NCI-H774 (cell line): ENCODE measurements around the gene PGAP3.
A peak's percentile ranks its signal among the peaks of the same experiment; 100 is the strongest.
"Not testable (repeated sequence)": the region's sequence is repeated elsewhere in the genome, so short reads cannot be mapped to it uniquely, and the experiment has no call there.

Experiments
- DNase-seq: peaks from one replicate; lab custom pipeline; 2025; lab: John Stamatoyannopoulos, UW

Gene PGAP3

GRCh38 chr17:39715375-39716072, 27.7 kb upstream of the PGAP3 start:
- DNase-seq = no peak

DNA sequence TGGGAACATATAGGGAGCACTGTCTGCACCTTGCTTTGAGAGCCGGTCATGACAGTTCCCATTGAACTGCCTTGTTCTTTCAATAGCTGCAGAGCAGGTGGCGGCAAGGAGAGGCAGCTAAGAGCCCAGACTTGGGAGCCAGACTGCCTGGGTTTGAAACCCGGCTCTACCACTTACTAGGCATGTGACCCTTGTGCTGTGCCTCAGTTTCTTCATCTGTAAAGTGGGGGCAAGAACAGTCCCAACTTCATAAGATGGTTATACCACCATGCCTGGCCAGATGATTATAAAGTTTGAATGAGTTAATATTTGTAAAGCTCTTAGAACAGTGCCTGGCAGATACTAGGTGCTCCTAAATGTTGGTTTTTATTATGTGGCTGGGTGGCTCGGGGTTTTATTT, 26.4 kb upstream of the PGAP3 start:
- no peak for DNase-seq

- DNase-seq = no peak
These were observed 24.0 kb upstream of the PGAP3 start for GRCh38 chr17:39711851-39712250.

DNA sequence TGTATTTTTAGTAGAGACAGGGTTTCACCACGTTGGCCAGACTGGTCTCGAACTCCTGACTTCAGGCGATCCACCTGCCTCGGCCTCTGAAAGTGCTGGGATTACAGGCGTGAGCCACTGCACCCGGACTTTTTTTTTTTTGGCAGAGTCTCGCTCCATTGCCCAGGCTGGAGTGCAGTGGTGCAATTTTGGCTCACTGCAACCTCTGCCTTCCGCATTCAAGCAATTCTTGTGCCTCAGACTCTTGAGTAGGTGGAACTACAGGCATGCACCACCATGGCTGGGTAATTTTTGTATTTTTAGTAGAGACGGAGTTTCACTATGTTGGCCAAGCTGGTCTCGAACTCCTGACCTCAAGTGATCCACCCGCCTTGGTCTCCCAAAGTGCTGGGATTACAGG, 23.2 kb upstream of the PGAP3 start:
- not testable (repeated sequence) for DNase-seq

DNA sequence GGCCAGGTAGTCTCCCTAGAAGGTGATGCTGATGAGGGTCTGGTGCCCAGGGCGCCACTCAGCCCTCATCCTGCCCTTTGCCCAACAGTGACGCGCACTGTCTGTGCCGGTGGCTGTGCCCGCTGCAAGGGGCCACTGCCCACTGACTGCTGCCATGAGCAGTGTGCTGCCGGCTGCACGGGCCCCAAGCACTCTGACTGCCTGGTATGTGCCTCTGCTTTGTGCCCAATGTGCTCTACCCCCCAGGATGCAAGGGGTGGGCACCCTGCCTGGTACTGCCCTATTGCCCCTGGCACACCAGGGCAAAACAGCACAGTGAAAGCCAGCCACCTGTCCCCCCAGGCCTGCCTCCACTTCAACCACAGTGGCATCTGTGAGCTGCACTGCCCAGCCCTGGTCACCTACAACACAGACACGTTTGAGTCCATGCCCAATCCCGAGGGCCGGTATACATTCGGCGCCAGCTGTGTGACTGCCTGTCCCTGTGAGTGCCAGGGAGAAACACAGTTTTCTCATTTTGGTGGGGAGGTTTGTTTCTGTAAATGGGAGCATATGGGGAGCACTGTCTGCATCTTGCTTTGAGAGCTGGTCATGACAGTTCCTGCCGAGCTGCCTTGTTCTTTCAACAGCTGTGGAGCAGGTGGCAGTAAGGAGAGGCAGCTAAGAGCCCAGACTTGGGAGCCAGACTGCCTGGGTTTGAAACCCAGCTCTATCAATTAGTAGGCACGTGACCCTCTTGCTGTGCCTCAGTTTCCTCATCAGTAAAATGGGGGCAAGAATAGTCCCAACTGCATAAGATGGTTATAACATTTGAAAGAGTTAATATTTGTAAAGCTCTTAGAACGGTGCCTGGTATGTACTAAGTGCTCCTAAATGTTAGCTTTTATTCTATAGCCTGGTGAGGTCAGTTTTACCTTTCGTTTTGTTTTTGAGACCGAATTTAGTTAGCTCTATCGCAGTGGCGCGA, 22.4 kb upstream of the PGAP3 start:
- no peak for DNase-seq

- DNase-seq = no peak
These were observed 21.6 kb upstream of the PGAP3 start for GRCh38 chr17:39709319-39709997.

- no peak for DNase-seq
These were observed 19.1 kb upstream of the PGAP3 start for GRCh38 chr17:39706921-39707337.

DNA sequence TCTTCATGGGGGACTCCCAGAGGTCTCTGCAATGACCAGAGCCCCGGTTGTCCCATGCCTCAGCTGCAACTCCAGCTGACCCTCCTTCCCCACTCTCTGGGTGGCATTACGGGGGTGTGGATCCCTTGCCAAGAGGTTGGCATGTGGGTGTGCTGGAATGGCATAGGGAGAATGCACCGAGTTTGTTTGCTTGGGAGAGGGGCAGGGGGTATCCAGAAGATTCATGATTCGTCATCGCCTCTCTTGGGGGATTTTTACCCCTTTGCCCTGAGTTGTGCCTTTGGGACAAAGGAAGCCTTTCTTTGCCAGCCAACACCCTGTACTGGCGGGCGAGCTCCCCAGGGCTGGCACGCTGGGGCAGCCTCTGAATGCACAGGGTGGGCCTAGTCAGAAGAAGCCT, 18.5 kb upstream of the PGAP3 start:
- DNase-seq = no peak

- DNase-seq = no peak
These were observed 18.0 kb upstream of the PGAP3 start for GRCh38 chr17:39705786-39706348.

GRCh38 chr17:39704821-39705551, 17.1 kb upstream of the PGAP3 start:
- DNase-seq = no peak

DNA sequence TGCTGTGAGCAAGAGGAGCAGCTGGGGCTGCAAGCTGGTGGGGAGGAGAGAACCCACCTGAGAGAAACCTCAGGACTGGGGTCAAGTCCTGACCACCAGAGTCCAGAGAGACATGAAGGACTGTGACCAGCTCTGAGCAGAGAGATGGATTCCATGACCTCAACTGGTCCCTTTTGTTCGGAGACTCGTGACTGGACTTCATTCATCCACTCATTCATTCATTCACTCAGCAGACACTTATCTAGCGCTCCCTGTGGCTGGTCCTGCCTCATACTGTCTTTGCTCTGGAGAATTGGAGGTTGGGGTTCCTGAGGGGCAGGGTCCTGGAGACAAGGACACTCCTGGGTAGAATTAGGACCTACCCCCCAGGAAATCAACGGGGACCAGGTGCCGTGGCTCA, 16.1 kb upstream of the PGAP3 start:
- no peak for DNase-seq

GRCh38 chr17:39702901-39703893, 15.3 kb upstream of the PGAP3 start:
- DNase-seq = peak; percentile 66

- no peak for DNase-seq
These were observed 14.0 kb upstream of the PGAP3 start for GRCh38 chr17:39701784-39702422.

DNA sequence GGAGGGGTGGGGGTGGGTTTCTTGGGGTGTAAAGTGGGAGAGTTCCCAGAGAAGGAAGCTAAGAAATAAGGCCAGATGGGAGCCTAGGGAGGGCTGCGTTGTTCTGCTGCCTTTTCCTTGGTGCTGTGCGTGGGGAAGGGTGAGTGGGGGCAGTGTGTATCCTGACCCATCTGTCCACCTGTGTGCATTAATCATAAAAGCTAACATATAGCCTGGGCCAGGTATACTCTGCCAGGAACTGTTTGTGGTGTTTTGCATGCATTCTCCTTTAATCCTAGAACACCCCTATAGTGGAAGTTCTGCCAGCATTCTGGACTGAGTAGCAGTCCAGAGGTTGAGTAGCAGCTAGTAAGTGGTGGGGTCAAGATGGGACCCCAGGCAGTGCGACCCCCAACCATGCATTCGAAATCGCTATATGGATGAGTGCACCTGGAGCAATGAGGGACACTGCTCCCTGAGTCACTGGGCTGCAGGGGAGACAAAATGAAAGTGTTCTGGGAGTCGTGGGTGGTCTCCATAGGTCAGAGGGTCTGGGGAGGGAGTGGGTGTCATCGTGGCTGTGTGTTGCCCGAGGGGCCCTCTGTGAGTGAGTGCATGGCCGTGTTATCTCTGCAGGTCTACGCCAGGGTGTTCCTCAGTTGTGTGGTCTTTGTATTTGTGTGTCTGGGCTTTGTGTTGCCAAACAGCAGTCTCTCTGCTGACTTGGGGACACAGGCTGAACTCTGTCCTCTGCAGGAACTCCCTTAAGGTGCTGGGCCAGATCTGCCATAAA, 13.3 kb upstream of the PGAP3 start:
- DNase-seq = no peak

DNA sequence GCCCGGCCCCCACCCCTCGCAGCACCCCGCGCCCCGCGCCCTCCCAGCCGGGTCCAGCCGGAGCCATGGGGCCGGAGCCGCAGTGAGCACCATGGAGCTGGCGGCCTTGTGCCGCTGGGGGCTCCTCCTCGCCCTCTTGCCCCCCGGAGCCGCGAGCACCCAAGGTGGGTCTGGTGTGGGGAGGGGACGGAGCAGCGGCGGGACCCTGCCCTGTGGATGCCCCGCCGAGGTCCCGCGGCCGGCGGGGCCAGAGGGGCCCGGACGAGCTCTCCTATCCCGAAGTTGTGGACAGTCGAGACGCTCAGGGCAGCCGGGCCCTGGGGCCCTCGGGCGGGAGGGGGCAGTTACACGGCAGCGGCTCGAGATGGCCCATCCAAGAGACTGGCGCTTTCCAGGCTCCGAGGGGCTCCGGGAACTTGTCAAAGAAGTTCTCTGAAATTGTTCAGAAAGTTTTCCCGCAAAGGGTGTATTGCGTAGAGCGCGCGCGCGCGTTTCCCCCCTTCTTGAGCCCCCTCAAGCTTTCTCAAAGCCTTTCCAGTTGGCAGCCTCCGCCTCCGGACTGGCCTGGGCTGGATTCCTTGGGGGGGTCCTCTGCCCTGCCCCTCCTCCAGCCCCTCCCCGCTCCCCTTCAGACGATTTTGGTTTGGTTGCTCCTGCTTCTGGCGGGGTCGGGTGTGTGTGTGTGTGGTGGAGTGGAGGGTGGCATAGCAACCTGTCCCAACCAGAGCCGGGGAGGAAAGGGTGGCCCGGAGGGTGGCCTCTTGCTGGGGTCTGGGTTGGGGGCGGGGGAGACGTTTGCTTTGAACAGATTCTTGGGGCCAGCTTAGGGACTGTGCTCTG, 12.5 kb upstream of the PGAP3 start:
- no peak for DNase-seq

- DNase-seq = no peak
These were observed 11.9 kb upstream of the PGAP3 start, which contains the start of gene ERBB2 for GRCh38 chr17:39699818-39700147. Gene ERBB2 (plus strand): TSS chr17:39700064. CDS start chr17:39700239, 175 bp downstream.

GRCh38 chr17:39699157-39699817, 11.4 kb upstream of the PGAP3 start:
- DNase-seq = not testable (repeated sequence)

- no peak for DNase-seq
These were observed 10.1 kb upstream of the PGAP3 start for GRCh38 chr17:39697961-39698360.
